Stimulated activated CD8-positive, alpha-beta memory T cell treated with anti-CD3 and anti-CD28 coated beads, Interleukin-15, amount 100 ng/mL, for 24 hours (primary cell): ENCODE measurements around the gene GOLPH3L.
A peak's percentile ranks its signal among the peaks of the same experiment; 100 is the strongest.
"Not testable (repeated sequence)": the region's sequence is repeated elsewhere in the genome, so short reads cannot be mapped to it uniquely, and the experiment has no call there.

Source experiments
- DNase-seq: peaks from one replicate; pipeline ENCODE4 v3.0.0-alpha.2; 2020; ENCODE audit warnings: low read depth

Gene GOLPH3L

DNA sequence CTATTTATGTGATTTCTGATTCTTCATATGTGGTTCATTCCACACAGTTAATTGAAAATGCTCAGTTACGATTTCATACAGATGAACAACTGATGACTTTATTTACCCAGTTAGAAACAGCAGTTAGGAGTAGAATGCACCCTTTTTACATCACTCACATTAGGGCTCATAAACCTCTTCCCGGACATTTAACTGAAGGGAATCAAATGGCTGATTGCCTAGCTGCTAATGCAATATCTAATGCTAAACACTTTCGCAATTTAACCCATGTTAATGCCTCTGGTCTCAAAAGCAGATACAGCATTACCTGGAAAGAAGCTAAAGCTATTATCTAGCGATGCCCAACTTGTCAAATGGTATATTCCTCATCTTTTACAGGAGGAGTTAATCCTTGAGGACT is 39.9 kb downstream of the GOLPH3L start:
- DNase-seq = not testable (repeated sequence)

DNA sequence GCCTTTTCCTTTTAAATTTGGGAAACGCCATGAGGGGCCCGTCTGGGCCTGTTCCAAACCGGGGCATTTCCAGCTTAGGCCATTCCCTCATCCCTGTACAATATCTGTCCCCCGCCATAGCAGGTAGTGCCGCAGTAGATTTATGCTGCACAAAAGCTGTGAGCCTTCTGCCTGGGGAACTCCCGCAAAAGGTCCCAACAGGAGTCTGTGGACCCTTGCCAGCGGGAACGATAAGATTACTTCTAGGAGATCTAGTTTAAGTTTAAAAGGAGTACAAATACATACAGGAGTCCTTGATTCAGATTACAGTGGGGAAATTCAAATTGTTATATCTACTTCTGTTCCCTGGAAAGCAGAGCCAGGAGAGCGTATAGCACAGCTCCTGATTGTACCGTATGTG is 42.3 kb downstream of the GOLPH3L start:
- DNase-seq = not testable (repeated sequence)

GRCh38 chr1:150650193-150650592 is 46.8 kb downstream of the GOLPH3L start:
- no peak for DNase-seq

DNA sequence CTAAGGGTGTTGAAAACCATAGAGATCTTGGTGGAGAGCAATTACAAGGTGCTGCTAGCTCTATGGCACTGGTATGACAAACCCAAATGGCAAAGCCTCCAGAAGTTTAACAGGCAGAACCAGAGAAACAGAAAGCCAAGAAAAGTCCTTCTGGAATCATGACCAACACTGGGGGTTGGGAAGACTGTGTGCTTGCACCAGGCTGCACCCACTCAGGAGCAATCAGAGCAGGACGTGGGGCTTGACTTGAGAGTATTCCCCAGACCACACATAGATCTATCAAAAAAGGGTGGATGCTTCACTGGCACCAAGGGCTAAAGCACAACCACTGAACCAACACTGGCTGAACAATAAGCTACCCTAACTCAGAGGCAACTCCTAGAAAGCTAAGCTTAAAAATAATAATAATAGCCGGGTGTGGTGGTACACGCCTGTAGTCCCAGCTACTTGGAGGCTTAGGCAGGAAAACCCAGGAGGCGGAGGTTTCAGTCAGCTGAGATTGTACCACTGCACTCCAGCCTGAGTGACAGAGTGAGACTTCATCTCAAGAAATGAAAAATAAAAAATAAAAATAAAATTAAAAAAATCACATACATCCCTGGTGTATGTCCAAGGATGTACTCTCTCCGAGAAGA is 47.4 kb downstream of the GOLPH3L start:
- DNase-seq = no peak

DNA sequence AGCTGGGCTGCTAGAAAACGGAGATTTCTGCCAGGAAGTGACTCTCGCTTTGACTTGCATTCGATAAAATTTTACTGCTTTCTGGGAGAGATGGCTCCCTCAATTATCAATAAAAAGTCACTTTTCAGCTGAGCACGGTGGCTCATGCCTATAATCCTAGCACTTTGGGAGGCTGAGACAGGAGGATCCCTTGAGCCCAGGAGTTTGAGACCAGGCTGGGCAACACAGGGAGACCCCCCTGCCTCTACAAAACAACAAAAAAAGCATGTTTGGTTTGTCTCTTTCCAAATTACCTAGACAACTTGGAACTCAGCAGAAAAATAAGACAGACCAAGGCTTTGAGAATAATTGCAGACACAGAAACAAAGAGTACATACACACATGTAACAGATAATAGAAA is 54.7 kb downstream of the GOLPH3L start:
- no peak for DNase-seq

DNA sequence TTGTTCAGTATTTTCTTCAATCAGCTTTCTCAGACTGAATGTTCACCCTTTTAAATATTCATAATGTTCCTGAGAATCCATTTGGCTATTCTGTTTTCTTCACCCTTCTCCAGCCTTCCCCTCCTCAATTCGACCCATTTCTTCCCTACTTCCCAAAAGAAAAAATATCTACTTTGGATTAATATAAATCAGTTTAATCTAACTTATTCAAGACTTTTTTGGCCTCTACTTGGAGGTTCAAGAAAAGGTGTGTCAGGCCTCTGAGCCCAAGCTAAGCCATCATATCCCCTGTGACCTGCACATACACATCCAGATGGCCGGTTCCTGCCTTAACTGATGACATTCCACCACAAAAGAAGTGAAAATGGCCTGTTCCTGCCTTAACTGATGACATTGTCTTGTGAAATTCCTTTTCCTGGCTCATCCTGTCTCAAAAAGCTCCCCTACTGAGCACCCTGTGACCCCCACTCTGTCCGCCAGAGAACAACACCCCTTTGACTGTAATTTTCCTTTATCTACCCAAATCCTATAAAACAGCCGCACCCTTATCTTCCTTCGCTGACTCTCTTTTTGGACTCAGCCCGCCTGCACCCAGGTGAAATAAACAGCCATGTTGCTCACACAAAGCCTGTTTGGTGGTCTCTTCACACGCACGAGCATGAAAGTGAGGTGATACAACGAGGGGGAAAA is 55.7 kb downstream of the GOLPH3L start:
- not testable (repeated sequence) for DNase-seq

DNA sequence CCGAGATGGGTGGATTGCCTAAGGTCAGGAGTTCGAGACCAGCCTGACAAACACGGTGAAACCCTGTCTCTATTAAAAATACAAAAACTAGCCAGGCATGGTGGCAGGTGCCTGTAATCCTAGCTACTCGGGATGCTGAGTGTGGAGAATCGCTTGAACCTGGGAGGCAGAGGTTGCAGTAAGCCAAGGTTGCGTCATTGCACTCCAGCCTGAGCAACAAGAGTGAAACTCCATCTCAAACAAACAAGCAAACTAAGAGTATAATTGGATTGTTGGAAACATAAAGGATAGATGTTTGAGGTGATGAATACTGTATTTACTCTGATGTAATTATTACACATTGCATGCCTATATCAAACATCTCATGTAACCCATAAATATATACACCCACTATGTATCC is 58.5 kb downstream of the GOLPH3L start:
- DNase-seq = not testable (repeated sequence)

- not testable (repeated sequence) for DNase-seq
These were observed 61.9 kb downstream of the GOLPH3L start for GRCh38 chr1:150634839-150635622.

GRCh38 chr1:150629115-150629928 is 67.6 kb downstream of the GOLPH3L start, which contains the start of gene ENSA:
ENSA (minus strand) TSS chr1:150629612; CDS start chr1:150629470, 142 bp downstream.
- peak; percentile 72 for DNase-seq

DNA sequence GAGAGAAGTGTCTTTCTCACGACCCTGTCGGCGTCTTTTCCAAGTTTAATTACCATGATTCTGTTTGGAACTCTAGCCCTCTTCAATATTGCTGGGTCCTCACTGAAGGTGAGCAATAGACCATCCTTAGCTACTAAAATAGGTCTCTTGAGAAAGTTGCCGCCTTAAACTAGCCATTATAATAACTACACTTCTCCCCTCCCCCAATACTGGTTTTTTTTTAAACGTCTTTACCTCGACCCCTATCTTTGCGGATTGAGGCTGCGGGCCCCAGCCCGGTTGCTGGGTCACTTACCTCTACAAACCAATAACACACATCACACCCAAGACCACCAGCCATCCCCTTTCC is 68.2 kb downstream of the GOLPH3L start:
- DNase-seq = no peak

GRCh38 chr1:150627826-150628410 is 69.0 kb downstream of the GOLPH3L start:
- DNase-seq = no peak

DNA sequence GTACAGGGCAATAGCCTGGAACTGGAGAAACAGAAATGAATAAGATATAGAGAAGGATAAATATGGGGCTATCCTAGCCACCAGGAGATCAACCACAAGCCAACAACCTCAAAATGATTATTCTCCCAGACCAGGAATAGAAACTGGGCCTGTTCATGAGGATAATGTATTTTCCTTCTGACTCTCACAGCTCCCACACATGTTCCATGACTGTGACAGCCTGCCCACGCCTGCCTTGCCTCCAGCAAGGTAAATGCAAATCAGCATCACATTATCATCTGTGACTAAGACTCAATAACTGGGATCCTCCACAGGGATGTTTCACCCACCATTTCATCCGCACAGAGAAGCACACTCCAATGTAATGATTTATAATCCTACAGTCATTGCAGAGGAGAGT is 70.8 kb downstream of the GOLPH3L start:
- DNase-seq = no peak

DNA sequence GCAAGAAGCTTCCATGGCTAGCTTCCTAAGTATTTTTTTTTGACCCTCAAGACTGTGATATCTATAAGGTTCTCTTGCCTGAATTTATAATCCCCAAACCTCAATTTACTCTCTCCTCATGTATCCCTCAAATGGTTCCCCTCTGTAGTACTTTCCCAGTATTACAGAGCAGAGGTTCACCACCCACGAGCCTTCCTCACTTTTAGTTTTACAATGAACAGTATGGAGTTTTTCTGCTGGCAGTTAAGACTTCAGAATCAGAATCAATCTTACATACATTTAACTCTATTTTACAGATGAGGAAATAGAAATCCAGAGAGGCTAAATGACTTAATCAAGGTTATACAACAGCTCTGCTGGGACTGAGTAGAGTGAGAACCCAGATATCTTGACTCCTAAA is 72.4 kb downstream of the GOLPH3L start:
- DNase-seq = not testable (repeated sequence)

DNA sequence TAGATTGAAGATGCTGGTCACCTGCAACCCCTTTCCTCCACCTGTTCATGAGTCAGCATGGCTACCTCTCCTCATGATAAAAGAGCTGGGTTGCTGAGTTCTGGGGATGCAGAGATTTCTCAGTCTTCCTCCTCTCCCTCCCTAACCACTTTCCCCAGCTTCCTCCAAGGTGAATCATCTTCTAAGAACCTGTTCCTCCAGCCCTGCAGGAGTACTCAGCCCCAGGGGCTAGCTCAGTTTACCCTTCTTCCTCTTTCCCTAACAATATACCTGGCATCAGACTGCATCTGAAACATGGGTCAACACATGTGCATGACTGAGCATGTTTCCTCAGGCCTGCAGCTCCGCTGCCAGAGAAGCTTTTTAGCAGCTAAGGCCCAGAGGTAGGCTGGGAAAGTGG is 72.8 kb downstream of the GOLPH3L start:
- DNase-seq = not testable (repeated sequence)

DNA sequence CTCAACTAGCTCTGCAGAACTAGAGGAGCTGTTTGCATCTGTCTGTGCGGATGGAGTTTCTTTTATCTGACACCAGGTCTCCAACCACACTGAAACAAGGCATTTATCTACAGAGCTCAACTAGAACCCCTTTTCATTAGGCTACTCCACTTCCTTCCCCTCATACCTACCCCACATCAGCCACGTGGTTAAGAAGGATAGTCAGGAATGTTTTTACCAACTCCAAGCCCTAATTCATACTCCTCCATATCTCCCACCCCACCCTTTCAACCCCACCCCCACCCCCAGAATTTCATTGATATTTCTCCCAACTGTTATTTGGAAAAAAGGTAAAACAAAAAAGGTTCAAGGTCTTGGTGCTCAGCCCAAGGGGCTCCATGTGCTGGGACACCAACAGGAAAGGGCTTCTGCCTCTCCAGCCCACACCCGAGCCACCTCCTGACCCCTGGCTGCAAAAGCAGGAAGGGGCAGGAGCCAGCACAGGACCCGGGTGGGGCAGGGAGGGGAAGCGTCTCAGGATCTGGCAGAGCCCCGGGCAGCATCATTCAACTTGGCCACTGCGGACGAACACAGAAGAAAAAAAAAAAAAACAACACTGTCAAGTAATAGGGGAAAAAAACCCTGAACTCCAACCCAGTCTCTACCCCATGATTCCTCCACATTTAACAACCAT is 74.5 kb downstream of the GOLPH3L start:
- DNase-seq = no peak

GRCh38 chr1:150621497-150622302 is 75.3 kb downstream of the GOLPH3L start:
- no peak for DNase-seq

DNA sequence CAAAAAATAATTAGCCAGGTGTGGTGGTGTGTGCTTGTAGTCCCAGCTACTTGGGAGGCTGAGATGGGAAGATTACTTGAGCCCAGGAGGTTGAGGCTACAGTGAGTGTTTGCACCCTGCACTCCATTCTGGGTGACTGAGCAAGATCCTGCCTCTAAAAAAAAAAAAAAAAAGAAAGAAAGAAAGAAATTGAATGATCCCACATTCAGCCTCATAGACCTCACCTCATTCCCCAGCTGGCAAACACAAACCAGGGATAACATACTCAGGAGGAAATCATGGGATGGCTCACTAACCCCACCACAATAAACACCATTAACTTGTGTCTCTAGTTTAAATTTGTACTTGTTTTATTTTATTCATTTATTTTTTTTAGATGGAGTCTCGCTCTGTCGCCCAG is 76.0 kb downstream of the GOLPH3L start:
- no peak for DNase-seq

DNA sequence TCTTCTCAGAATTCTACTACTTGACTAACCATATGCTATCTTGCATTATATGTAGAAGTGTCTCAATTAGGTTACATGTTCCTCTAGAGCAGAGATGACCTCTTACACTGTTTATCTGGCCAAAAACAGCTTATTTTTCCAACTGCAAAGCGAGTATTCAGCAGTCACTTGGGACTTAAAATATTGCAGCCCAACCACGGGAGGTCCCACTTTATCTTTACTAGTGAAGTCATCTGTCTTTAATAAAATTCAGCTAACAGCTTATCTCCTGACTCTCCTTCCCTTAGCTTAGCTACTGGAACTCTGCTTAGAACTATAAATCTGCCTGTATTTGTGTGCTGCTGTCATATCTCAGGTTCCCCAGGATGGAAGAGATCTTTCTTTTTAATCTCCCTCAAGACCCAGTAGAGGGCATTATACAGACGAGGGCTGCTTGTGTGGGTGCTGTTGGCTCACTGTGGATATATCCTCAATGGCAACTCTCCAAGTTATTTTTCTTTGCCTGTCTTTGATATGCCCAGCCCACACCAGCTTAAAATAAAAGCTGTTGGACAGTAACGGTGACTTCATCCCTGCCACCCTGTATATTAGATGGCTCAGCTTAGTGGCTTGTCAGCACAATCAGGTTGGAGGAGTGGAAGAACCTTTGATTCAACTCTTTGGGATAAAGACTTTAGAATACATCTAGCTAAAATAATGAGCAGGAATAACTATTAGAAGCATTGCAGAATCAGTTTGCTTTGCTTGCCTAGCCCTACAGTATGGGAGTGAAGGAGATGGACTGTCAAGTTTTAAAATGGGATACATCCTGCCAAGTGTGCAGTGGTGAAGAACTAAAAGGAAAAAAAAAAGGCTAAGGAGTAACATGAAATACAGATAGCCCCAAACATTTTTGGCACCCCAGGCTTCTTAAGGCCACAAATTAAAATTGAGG is 77.1 kb downstream of the GOLPH3L start:
- no peak for DNase-seq
